ENCODE results near the gene TNS4. TPM values are rescaled to one million over a fixed set of nuclear protein-coding genes. Genes with fewer than 3 reads are reported as not detected.

TNS4 gene
- polyA plus RNA-seq, 2 of the 4 experiments (the other 2 are of a cell fraction): 24.2 to 73.5 TPM

DNA sequence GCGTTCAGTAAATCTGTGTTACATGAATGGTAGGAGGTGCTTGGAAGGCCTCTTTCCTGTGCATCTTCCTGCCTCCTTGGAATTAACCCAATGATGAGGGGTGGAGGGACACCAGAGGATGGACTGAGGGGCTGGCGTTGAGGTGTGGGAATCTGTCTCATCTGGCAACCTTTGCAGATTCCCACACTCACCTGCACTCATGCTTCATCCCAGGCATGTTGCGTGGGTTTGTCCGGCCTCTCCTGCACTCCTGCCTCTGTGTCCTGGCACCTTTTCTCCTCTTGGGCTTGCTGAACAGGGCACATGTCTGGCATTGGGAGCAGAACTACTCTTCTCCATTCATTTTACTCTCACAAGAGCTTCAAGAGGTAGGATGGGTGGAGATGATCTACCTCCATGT lies 61.3 kb downstream of the TNS4 start (continued):
- TF ChIP-seq MAZ (IDR thresholded peaks at IDR 0.05; ENCODE audit: borderline replicate concordance, low read depth, low read length): no peak
- TF ChIP-seq CBX8 (IDR thresholded peaks at IDR 0.05): no peak
- no peak for TF ChIP-seq HDAC2 (IDR thresholded peaks at IDR 0.05)
- no peak for TF ChIP-seq NR3C1 (IDR thresholded peaks at IDR 0.05)
- no peak for TF ChIP-seq NPAS2 (CRISPR knock-in tag; IDR thresholded peaks at IDR 0.05; ENCODE audit: borderline replicate concordance)
- TF ChIP-seq, protein P1, sequence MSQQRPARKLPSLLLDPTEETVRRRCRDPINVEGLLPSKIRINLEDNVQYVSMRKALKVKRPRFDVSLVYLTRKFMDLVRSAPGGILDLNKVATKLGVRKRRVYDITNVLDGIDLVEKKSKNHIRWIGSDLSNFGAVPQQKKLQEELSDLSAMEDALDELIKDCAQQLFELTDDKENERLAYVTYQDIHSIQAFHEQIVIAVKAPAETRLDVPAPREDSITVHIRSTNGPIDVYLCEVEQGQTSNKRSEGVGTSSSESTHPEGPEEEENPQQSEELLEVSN (IDR thresholded peaks at IDR 0.05; ENCODE audit: borderline replicate concordance, low read depth): no peak
- TF ChIP-seq FOXS1 (CRISPR knock-in tag; IDR thresholded peaks at IDR 0.05): no peak
- TF ChIP-seq JUN (IDR thresholded peaks at IDR 0.05): no peak
- no peak for TF ChIP-seq ZNF302 (CRISPR knock-in tag; IDR thresholded peaks at IDR 0.05)
- no peak for TF ChIP-seq MAX (IDR thresholded peaks at IDR 0.05)
- TF ChIP-seq, protein P2, sequence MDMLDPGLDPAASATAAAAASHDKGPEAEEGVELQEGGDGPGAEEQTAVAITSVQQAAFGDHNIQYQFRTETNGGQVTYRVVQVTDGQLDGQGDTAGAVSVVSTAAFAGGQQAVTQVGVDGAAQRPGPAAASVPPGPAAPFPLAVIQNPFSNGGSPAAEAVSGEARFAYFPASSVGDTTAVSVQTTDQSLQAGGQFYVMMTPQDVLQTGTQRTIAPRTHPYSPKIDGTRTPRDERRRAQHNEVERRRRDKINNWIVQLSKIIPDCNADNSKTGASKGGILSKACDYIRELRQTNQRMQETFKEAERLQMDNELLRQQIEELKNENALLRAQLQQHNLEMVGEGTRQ (IDR thresholded peaks at IDR 0.05): no peak

- TF ChIP-seq ELK1 (IDR thresholded peaks at IDR 0.05; ENCODE audit: low read depth, low read length) (no peak), ZC3H11A (IDR thresholded peaks at IDR 0.05) (no peak), HOXB13 (CRISPR knock-in tag; IDR thresholded peaks at IDR 0.05; ENCODE audit: low read depth) (no peak), TP53 (CRISPR knock-in tag; IDR thresholded peaks at IDR 0.05) (no peak), CHD2 (IDR thresholded peaks at IDR 0.05; ENCODE audit: low read length, partially characterized antibody) (no peak), HES2 (IDR thresholded peaks at IDR 0.05) (no peak), TFCP2L1 (CRISPR knock-in tag; IDR thresholded peaks at IDR 0.05) (no peak)
- TF ChIP-seq, protein P3, sequence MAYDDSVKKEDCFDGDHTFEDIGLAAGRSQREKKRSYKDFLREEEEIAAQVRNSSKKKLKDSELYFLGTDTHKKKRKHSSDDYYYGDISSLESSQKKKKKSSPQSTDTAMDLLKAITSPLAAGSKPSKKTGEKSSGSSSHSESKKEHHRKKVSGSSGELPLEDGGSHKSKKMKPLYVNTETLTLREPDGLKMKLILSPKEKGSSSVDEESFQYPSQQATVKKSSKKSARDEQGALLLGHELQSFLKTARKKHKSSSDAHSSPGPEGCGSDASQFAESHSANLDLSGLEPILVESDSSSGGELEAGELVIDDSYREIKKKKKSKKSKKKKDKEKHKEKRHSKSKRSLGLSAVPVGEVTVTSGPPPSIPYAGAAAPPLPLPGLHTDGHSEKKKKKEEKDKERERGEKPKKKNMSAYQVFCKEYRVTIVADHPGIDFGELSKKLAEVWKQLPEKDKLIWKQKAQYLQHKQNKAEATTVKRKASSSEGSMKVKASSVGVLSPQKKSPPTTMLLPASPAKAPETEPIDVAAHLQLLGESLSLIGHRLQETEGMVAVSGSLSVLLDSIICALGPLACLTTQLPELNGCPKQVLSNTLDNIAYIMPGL (CRISPR knock-in tag; IDR thresholded peaks at IDR 0.05; ENCODE audit: borderline replicate concordance): no peak
- no peak for ATAC-seq
- H3K9me3 ChIP-seq: no peaks in the 10 kb centered on the region
- WGBS (ENCODE audit: missing lambda C conversion rate): 92% methylated on average over 5 of the region's 5 CpGs
- ChIA-PET CTCF (interaction anchor here (0.6 to 37.5 kb wide), 13 partner anchors 10 to 134 kb away, joined by 3 to 822 read pairs (median 7); partner anchors contain the start of genes CCR7 and TOP2A), POLR2A (no interaction called here)
- no peak overlapping the region for H3K4me3 ChIP-seq
- H3K4me1 ChIP-seq: peaks cover 10% of the 10 kb centered on the region
- FAIRE-seq: no peak
- DNase-seq (ENCODE audit: low read depth in 1 of 2, low spot score in 1 of 2): no peak
- no peak overlapping the region for H3K4me2 ChIP-seq
- peak overlapping the region in 1 of 2 experiments; percentile 7; a peak in 2 of 6 replicates for H3K27ac ChIP-seq
Observed at GRCh38 chr17:40437095-40437732, 64.2 kb downstream of the TNS4 start.

- FAIRE-seq (no peak), ATAC-seq (no peak), DNase-seq (ENCODE audit: low read depth in 1 of 2, low spot score in 1 of 2) (no peak)
- ChIA-PET CTCF (interaction anchor here (0.8 to 37.5 kb wide), 11 partner anchors 10 to 122 kb away, joined by 3 to 822 read pairs (median 9); partner anchors contain the start of genes CCR7 and TOP2A), POLR2A (no interaction called here)
- 65% methylated on average over 5 of the region's 5 CpGs for WGBS (ENCODE audit: missing lambda C conversion rate)
- H3K4me1 ChIP-seq: peaks cover 9% of the 10 kb centered on the region
- no peak overlapping the region for H3K4me3 ChIP-seq
- no peak overlapping the region for H3K27ac ChIP-seq
- H3K4me2 ChIP-seq: no peak overlapping the region
- no peaks in the 10 kb centered on the region for H3K9me3 ChIP-seq
- TF ChIP-seq SREBF2 (IDR thresholded peaks at IDR 0.05) (no peak), NFE2L2 (conservative IDR thresholded peaks at IDR 0.05; ENCODE audit: low read length) (no peak), POLR2A (IDR thresholded peaks at IDR 0.05; ENCODE audit: low read length) (no peak), MAX (IDR thresholded peaks at IDR 0.05) (no peak), NR3C1 (IDR thresholded peaks at IDR 0.05) (no peak), RARB (CRISPR knock-in tag; IDR thresholded peaks at IDR 0.05) (no peak), CEBPB (IDR thresholded peaks at IDR 0.05) (no peak), HEYL (CRISPR knock-in tag; IDR thresholded peaks at IDR 0.05) (no peak), NPAS2 (CRISPR knock-in tag; IDR thresholded peaks at IDR 0.05; ENCODE audit: borderline replicate concordance) (no peak)
- TF ChIP-seq, protein P4, sequence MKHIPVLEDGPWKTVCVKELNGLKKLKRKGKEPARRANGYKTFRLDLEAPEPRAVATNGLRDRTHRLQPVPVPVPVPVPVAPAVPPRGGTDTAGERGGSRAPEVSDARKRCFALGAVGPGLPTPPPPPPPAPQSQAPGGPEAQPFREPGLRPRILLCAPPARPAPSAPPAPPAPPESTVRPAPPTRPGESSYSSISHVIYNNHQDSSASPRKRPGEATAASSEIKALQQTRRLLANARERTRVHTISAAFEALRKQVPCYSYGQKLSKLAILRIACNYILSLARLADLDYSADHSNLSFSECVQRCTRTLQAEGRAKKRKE (CRISPR knock-in tag; IDR thresholded peaks at IDR 0.05; ENCODE audit: low read depth): no peak
- TF ChIP-seq, protein P5, sequence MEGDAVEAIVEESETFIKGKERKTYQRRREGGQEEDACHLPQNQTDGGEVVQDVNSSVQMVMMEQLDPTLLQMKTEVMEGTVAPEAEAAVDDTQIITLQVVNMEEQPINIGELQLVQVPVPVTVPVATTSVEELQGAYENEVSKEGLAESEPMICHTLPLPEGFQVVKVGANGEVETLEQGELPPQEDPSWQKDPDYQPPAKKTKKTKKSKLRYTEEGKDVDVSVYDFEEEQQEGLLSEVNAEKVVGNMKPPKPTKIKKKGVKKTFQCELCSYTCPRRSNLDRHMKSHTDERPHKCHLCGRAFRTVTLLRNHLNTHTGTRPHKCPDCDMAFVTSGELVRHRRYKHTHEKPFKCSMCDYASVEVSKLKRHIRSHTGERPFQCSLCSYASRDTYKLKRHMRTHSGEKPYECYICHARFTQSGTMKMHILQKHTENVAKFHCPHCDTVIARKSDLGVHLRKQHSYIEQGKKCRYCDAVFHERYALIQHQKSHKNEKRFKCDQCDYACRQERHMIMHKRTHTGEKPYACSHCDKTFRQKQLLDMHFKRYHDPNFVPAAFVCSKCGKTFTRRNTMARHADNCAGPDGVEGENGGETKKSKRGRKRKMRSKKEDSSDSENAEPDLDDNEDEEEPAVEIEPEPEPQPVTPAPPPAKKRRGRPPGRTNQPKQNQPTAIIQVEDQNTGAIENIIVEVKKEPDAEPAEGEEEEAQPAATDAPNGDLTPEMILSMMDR (IDR thresholded peaks at IDR 0.05): no peak
Observed at GRCh38 chr17:40436636-40437035, 64.8 kb downstream of the TNS4 start.
